ENCODE data around the gene SP2. TPM values are rescaled to one million over a fixed set of nuclear protein-coding genes. Genes with fewer than 3 reads are reported as not detected.

Gene SP2
- total RNA-seq, 1 experiment from 2014 or later, result 22.2 TPM

DNA sequence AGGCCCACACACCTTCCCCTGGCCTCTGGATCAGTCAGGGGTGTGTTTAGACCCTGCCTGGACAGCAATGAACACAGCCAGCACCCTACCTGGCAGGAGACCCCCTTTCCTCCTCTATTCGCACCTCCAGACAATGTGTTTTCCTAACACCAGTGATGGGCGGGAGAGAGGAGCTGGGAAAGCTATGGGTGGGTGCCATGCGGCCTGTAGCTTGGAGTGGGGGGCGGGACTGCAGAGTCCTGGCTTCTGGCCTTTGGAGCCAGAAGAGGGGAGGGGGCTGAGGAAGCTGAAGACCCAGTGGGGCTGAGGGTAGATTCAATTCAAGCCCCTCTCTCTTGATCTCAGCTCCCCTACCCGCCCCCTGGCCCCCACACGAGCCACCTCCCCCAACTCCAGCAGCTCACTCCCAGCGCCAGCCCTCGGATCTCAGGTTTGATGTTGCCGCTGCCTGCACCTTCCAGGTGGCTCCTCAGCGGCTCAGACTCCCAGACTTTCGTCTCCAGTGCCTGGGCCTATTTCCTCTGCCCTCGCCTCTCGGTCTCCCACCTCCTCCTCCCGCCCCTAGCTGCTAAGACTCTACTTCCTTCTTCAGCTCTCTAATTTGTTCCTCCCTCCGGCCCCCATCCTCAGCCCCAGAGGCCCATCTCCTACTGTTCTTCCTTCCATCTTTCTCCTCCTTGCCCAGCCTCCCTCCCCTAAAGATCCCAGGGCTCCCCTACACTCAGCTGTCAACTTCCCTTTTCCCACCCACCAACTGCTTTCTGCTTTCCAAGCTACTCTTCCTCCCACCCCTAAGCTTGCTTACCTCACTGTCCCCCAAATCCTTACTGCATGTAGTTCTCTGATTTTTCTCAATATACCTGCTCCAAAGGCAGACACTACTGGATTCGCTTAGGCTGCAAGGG is 38.2 kb upstream of the SP2 start:
- Histone ChIP-seq H3K27ac (ENCODE audit: low read depth, low read length) (no peak overlapping the region), H3K27me3 (ENCODE audit: insufficient read depth, low read length) (peaks cover 13% of the 10 kb centered on the region; the same call in 1 of the 2 replicates), H3K36me3 (ENCODE audit: control insufficient read depth in 1 of 2, insufficient read depth in 2 of 2, low read length in 2 of 2) (no peaks in the 10 kb centered on the region), H3K9me3 (ENCODE audit: control insufficient read depth in 1 of 2, insufficient read depth in 1 of 2, low read depth in 1 of 2, low read length in 2 of 2) (no peaks in the 10 kb centered on the region), H4K20me1 (ENCODE audit: insufficient read depth) (no peaks in the 10 kb centered on the region), H3K4me3 (replicated peaks in 1 of 2; ENCODE audit: low read depth in 1 of 2, low read length in 2 of 2) (no peak overlapping the region), H3K4me1 (ENCODE audit: control insufficient read depth in 1 of 2, insufficient read depth in 2 of 2, low read length in 2 of 2) (peaks cover 5 to 11% of the 10 kb centered on the region in 2 experiments), H3K4me2 (ENCODE audit: low read length) (no peak overlapping the region), H3K9me2 (ENCODE audit: insufficient read depth) (no peaks in the 10 kb centered on the region), H3K9ac (ENCODE audit: low read length) (no peak overlapping the region), H2AFZ (ENCODE audit: low read depth, low read length, poor library complexity, severe bottlenecking) (no peak overlapping the region), H3K79me2 (ENCODE audit: insufficient read depth, low read length) (no peaks in the 10 kb centered on the region)
- DNase-seq (ENCODE audit: low read depth, low spot score), result no peak
- TF ChIP-seq ELF1 (IDR thresholded peaks at IDR 0.05; ENCODE audit: borderline replicate concordance, low read depth) (no peak), CEBPB (IDR thresholded peaks at IDR 0.05; ENCODE audit: low read depth) (no peak), EZH2phosphoT487 (IDR thresholded peaks at IDR 0.05; ENCODE audit: borderline replicate concordance) (no peak), ZBTB33 (IDR thresholded peaks at IDR 0.05; ENCODE audit: extremely low read depth, insufficient replicate concordance, low read length) (no peak), ZNF274 (IDR thresholded peaks at IDR 0.05; ENCODE audit: low read depth, low read length) (no peak), ZFX (IDR thresholded peaks at IDR 0.05) (no peak), JUND (IDR thresholded peaks at IDR 0.05) (no peak), MAX (IDR thresholded peaks at IDR 0.05) (no peak), FOSL1 (IDR thresholded peaks at IDR 0.05; ENCODE audit: low read depth) (no peak), POLR2AphosphoS5 (IDR thresholded peaks at IDR 0.05; ENCODE audit: low read depth, low read length) (no peak), CBX3 (IDR thresholded peaks at IDR 0.05; ENCODE audit: low read depth) (no peak), YY1 (IDR thresholded peaks at IDR 0.05; ENCODE audit: extremely low read depth, insufficient replicate concordance, low read depth, low read length) (no peak), SP1 (IDR thresholded peaks at IDR 0.05; ENCODE audit: low read depth) (no peak), EZH2 (IDR thresholded peaks at IDR 0.05) (no peak), SRF (IDR thresholded peaks at IDR 0.05; ENCODE audit: low read depth) (no peak)
- TF ChIP-seq, protein P1, sequence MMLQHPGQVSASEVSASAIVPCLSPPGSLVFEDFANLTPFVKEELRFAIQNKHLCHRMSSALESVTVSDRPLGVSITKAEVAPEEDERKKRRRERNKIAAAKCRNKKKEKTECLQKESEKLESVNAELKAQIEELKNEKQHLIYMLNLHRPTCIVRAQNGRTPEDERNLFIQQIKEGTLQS (IDR thresholded peaks at IDR 0.05), result no peak
- TF ChIP-seq, protein P2, sequence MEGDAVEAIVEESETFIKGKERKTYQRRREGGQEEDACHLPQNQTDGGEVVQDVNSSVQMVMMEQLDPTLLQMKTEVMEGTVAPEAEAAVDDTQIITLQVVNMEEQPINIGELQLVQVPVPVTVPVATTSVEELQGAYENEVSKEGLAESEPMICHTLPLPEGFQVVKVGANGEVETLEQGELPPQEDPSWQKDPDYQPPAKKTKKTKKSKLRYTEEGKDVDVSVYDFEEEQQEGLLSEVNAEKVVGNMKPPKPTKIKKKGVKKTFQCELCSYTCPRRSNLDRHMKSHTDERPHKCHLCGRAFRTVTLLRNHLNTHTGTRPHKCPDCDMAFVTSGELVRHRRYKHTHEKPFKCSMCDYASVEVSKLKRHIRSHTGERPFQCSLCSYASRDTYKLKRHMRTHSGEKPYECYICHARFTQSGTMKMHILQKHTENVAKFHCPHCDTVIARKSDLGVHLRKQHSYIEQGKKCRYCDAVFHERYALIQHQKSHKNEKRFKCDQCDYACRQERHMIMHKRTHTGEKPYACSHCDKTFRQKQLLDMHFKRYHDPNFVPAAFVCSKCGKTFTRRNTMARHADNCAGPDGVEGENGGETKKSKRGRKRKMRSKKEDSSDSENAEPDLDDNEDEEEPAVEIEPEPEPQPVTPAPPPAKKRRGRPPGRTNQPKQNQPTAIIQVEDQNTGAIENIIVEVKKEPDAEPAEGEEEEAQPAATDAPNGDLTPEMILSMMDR (IDR thresholded peaks at IDR 0.05 in 2 of 3, conservative IDR thresholded peaks at IDR 0.05 in 1 of 3; ENCODE audit: borderline replicate concordance in 1 of 3, insufficient read depth in 1 of 3, low read depth in 2 of 3, low read length in 2 of 3), result no peak
- TF ChIP-seq, protein P3, sequence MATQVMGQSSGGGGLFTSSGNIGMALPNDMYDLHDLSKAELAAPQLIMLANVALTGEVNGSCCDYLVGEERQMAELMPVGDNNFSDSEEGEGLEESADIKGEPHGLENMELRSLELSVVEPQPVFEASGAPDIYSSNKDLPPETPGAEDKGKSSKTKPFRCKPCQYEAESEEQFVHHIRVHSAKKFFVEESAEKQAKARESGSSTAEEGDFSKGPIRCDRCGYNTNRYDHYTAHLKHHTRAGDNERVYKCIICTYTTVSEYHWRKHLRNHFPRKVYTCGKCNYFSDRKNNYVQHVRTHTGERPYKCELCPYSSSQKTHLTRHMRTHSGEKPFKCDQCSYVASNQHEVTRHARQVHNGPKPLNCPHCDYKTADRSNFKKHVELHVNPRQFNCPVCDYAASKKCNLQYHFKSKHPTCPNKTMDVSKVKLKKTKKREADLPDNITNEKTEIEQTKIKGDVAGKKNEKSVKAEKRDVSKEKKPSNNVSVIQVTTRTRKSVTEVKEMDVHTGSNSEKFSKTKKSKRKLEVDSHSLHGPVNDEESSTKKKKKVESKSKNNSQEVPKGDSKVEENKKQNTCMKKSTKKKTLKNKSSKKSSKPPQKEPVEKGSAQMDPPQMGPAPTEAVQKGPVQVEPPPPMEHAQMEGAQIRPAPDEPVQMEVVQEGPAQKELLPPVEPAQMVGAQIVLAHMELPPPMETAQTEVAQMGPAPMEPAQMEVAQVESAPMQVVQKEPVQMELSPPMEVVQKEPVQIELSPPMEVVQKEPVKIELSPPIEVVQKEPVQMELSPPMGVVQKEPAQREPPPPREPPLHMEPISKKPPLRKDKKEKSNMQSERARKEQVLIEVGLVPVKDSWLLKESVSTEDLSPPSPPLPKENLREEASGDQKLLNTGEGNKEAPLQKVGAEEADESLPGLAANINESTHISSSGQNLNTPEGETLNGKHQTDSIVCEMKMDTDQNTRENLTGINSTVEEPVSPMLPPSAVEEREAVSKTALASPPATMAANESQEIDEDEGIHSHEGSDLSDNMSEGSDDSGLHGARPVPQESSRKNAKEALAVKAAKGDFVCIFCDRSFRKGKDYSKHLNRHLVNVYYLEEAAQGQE (IDR thresholded peaks at IDR 0.05; ENCODE audit: low read depth), result no peak
- ChIA-PET RAD21 (ENCODE audit: low non-redundant PET in 1 of 2, low total read pairs in 2 of 2, uncharacterized antibody in 2 of 2, unreplicated experiment in 2 of 2) (no interaction called here), POLR2A (interaction anchor here (1.3 kb wide), 1 partner anchor 38 kb away, joined by 3 read pairs; the partner anchor contains the start of gene SP2), CTCF (no interaction called here)
- ATAC-seq, result no peak
- BruUV-seq (replicated peaks), result no TSS peak
- intact Hi-C loops (cut with micrococcal nuclease), result no loop called here
